ENCODE measurements around the gene CHAD.

DNA sequence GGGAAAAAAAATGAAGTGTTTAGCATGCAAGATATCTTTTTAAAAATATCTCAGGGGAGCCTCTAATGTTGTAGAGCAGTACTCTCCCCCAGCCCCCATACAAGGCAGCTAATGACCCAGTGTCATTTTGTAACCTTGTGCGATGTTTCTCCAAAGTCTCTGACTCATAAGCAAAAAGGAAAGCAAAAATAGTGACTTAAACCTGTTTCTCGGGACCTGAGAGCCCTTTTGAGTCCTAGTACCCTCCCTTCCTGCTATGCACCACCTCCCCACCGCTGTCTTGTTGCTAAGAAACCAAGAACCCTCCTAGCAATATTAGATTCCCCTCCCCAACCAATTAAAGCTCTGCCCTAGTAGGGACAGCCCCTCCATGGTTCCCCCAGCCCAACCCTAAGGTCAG is 42.4 kb upstream of the CHAD start:
- TF ChIP-seq CTCF (conservative IDR thresholded peaks at IDR 0.05) = no peak
- TF ChIP-seq ZFX (IDR thresholded peaks at IDR 0.05) = no peak

All from C4-2B (cell line).